Dedifferentiated amniotic fluid mesenchymal stem cell (primary cell): ENCODE results near the gene CABCOCO1.
"Not testable (repeated sequence)": the region's sequence is repeated elsewhere in the genome, so short reads cannot be mapped to it uniquely, and the experiment has no call there.

Source experiments
- DNase-seq: peaks from one replicate; pipeline ENCODE4 v3.0.0-alpha.2; 2016; ENCODE audit errors: extremely low spot score

The CABCOCO1 gene

DNA sequence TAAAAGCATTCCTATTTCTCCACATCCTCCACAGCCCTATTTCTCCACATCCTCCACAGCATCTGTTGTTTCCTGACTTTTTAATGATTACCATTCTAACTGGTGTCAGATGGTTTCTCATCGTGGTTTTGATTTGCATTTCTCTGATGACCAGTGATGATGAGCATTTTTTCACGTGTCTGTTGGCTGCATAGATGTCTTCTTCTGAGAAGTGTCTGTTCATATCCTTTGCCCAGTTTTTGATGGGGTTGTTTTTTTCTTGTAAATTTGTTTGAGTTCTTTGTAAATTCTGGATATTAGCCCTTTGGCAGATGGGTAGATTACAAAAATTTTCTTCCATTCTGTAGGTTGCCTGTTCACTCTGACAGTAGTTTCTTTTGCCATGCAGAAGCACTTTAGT, 49.4 kb downstream of the CABCOCO1 start:
- not testable (repeated sequence) for DNase-seq

DNA sequence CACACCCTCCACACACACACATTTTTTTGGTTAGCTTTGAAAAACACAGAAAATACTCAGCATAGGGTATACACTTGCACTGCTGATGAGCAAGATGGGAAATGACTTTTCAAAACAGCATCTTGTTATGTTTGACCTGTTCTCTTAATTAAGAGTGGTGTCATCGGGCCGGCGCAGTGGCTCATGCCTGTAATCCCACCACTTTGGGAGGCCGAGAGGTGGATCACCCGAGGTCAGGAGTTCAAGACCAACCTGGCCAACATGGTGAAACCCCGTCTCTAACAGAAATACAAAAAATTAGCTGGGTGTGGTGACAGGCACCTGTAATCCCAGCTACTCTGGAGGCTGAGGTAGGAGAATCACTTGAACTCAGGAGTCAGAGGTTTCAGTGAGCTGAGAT, 56.7 kb downstream of the CABCOCO1 start:
- not testable (repeated sequence) for DNase-seq

DNA sequence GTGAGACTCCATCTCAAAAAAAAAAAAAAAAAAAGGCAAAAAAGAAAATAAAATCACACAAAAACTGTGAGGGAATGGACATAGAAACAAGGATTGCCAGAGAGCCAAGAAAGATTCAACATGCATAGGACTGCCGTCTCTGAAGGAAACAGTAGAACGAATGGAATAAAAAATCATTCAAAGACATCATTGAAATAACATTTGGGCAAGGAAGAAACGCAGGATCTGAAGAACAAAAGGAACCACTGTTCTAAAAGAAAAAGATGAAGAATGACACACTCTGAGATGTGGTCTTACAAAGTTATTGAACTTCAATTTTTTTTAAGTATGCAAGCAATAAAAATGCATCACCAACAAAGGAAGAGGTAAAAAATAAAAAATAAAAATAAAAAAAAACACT, 57.2 kb downstream of the CABCOCO1 start:
- no peak for DNase-seq

DNA sequence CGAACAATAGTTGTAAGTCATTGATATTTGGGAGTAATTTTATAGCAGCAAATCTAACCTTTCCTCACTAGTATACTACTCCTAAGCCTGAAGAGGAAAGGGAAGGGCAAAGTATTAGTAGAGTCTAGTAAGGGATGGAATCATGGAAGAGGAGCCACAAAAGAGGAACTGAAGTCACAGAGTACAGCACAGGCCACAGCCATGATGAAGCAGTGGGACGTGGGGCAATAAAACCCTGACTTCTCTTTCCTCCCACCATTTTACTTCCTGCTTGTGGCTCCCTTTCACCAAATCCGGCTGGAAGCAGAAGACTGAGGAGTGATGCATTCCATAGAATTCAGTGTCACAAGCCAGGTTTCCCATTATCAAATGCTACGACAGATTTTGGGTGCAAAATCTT, 58.7 kb downstream of the CABCOCO1 start:
- DNase-seq, result no peak

DNA sequence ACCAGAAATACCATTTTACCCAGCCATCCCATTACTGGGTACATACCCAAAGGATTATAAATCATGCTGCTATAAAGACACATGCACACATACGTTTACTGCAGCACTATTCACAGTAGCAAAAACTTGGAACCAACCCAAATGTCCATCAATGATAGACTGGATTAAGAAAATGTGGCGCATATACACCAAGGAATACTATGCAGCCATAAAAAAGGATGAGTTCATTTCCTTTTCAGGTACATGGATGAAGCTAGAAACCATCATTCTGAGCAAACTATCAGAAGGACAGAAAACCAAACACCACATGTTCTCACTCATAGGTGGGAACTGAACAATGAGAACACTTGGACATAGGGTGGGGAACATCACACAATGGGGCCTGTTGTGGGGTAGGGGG, 62.5 kb downstream of the CABCOCO1 start:
- DNase-seq, result not testable (repeated sequence)

DNA sequence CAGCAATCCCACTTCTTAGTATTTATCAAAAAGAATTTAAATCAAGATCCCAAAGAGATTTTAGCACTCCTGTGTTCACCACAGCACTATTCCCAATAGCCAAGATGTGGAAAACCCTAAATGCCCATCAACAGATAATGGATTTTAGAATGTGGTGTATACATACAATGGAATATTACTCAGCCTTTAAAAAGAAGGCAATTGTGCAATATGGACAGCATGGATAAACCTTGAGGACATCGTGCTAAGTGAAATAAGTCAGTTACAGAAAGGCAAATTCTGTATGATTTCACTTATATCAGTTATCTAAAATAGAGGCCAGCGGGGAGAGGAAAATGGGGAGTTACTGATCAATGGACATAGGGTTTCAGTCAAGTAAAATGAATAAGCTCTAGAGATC, 66.9 kb downstream of the CABCOCO1 start:
- no peak for DNase-seq

DNA sequence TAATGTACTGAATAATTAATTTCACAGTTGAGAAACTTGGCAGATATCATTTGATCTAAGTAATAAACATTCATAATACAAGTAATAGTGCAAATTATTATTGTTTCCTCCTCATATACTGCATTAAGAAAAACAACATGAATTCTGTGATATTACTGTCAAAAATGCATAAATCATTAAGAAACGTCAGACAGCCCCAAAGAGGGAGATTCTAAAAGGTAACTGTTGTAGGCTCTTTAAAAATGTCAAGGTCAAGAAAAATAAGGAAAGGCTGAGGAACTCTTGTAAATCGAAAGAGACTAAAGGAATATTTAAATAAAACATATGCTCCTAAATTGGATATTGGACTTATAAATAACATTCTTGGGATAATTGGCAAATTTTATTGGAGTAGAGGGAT, 67.9 kb downstream of the CABCOCO1 start:
- DNase-seq, result no peak

DNA sequence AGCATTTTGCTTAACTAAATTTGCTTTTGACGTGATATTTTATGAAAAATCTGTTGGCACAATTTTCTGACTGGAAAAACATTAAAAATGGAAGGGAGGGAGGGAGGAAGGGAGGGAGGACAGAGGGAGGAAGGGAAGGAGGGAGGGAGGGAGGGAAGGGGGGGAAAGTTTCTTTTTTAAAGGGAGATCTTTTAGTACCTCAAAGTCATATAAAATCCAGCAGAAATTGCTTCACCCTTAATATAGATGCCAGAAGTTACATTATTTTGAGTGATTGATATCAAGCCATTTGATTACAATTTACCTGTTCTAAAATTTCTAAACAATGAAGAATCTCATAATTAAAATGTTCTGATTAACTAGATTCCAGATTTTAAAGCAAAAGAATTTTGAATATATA, 68.9 kb downstream of the CABCOCO1 start:
- DNase-seq, result no peak

DNA sequence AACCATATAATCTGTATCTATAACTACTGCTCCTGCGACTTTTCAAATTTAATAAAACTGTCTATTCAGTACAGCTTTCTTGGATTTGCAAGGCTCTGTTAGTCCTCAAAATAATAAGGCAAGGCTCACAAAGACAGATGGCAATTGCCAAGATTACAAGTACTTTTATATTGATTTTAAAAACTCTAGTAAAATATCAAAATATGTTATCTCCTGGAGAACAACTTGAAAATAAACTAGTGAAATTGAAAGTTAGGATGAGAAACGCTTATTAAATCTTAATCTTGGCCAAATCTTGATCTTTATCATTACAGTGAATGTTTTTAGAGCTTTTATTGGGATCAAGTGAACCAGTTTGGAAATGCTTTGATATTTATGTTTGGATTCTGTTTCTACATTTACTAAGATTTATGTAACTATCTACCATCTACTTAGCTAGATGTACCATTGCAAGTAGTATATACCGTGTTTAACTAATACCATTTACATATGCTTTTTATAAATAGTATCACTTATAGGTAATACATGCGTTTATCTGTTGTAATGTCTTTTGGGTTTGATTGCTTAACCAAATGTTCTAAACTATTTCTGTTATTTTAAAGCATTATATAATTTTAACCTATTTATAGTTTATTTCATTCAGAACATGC, 70.0 kb downstream of the CABCOCO1 start:
- no peak for DNase-seq

DNA sequence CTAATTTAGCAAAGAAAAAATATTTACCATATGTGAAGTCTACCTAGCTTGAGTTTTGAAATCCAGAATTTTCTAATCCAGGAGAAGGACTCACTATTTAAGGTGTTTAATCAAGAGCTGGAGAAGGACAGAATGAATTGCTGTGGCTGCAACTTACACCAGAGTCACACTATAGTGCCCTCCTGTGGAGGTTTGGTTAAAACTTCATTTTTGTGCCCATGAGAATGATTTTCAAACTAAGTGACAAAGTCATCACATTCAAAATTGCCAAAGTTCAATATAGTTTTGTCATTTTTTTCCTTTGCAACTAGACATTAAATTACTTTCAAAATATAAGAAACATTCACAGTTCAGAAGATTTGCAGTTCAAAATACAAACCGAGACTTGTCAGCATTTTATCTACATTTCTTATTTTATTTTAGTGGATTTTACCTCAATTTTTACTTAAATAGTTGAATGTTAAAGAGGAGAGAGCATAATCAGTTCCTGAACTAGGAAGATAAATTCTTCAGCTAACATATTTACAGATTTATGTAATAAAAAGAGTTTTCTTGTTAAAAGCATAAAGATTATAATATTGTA, 70.7 kb downstream of the CABCOCO1 start:
- DNase-seq, result peak; percentile 72

DNA sequence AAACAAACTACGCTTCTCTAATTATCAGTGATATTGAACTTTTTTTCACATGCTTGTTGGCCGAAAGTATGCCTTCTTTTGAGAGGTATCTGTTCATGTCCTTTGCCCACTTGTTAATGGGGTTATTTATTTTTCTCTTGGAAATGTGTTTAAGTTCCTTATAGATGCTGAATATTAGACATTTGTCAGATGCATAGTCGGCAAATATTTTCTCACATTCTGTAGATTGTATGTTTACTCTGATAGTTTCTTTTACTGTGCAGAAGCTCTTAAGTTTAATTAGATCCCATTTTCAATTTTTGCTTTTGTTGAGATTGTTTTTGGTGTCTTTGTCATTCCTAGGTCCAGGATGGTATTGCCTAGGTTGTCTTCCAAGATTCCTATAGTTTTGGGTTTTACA, 73.2 kb downstream of the CABCOCO1 start:
- no peak for DNase-seq

DNA sequence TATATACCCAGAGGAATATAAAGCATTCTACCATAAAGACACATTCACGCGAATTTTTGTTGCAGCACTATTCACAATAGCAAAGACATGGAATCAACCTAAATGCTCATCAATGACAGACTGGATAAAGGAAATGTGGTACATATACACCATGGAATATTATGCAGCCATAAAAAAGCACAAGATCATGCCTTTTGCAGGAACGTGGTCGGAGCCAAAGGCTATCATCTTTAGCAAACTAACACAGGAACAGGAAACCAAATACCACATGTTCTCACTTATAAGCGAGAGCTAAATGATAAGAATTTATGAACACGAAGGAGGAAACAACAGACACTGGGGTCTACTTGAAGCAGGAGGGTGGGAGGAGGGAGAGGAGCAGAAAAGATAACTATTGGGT, 74.7 kb downstream of the CABCOCO1 start:
- DNase-seq, result not testable (repeated sequence)

DNA sequence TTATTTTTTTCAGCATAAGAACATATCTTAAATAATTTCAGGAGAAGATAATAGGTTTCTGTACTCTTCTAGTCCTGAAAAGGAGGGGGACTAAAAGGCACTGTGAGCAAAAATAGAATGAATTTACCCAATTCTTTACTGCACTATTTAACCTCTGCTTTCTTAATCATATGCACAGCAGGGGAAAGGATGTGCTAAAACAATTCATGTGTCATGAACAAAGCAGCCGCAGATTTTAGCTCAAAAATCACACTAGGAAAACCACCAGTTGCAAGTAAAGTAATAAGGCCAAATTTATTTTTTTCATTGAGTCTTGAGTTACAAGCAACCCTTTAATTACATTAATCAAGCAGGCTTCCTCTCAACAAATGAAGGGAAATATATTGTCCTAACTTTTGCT, 80.1 kb downstream of the CABCOCO1 start:
- no peak for DNase-seq

DNA sequence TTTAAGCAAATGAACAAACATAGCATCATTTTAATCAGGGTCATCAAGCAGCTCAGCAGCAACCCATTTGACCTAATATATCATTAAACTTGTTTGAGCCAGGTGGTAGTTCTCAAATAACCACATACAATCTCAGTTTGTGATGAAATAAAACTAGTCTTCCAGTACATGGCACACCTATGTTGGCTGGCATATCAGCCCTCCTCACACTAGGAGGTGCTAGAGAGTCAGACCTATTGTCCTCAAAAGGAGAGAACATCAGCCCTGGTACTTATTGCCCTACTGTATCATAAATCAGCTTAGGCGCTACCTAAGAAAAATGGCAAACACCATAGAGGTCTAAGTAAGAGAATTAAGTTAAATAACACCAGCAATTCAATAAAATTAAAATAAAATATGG, 81.7 kb downstream of the CABCOCO1 start:
- no peak for DNase-seq

DNA sequence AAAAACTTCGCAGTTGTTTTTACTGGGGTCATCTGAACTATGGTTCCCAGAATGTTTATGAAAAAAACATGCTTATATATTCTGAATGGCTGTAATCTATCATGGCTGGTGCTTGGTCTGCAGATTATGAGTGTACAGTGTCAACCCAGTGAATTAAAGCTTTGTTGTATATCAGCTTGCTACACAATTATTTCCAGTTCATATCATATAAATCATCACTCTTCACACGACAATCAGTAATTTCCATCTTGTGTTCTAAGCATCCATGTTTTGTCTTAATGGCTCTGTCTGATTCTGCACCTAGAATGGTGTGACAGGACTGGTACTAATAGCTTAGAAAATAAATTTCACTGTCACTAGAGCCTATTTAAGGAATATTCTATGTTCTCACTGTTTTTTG, 83.6 kb downstream of the CABCOCO1 start:
- DNase-seq, result no peak

DNA sequence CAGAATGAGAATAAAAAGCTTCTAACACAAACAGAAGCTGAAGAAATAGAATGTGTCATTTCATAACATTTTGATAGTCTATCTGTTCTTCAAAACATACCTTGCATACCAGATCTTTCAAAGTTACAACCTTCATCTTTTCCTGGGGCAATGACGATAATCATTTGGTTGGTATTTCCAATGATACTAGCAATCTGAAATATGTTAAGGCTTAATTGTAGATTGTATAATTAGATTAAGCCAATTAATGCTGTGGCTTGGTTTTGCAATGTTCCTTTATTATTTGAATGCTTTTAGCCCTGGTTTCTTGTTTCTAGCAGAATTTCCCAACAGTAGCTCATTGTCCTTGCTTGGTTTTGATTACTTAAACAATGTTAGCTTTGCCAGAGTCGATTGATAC, 84.6 kb downstream of the CABCOCO1 start:
- DNase-seq, result no peak

DNA sequence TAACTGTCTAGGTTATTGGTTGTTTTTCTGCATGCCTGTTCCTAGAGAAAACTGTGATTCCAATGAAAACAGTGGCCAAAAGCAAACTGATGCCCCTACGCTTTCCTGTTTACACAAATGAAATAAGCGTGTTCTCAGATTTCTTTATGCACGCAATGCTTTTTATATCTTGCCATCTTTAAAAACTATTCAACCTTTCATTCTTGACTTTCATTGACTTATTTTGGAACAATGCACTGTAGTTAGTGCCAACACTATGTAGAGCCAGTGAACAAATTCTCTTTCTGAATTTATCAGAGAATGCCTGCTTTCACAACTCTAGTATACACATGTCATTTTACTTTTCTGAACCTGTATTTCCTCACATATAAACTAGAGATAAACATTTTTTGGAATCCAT, 86.6 kb downstream of the CABCOCO1 start:
- no peak for DNase-seq

DNA sequence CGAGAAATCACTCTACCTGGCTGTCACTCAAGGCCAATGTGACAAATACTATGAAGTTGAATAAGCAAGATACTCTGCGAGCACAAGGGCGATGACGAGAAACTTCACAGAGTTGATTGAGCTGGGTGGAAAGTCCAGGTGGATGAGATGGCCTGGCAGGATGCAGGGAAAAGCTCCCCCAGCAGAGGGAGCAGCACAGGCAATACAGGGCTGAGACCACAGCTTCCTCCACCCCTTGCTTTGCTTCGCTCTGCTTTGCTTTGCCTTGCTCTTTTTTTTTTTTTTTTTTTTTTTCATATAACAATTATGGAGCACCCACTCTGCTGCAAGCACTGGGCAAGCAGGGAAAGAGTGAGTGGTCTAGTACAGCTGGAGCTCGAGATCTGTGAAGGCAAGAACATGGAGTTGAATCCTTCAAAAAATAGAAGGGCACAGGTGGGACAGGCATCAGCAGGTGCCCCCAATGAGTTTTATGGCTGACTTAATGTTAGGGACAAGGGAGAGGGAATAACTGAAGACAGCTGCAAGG, 88.3 kb downstream of the CABCOCO1 start:
- no peak for DNase-seq

DNA sequence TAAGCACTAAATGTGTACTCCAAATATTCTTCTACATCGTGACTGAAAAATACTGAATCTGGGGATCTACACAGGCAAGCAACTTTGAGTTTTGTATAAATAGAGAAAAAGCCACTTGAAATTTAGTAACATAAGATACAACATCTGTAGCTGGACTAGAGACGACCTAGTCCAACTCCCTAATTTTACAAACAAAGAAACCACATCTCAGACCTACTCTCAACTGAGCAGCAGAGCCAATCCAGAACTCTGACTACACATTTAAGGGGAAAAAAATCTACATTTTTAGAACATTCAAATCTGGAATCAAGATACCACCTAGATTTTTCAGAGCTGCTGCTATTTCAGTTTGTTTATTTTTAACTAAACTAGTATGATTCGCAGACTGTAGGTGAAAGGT, 88.9 kb downstream of the CABCOCO1 start:
- no peak for DNase-seq

DNA sequence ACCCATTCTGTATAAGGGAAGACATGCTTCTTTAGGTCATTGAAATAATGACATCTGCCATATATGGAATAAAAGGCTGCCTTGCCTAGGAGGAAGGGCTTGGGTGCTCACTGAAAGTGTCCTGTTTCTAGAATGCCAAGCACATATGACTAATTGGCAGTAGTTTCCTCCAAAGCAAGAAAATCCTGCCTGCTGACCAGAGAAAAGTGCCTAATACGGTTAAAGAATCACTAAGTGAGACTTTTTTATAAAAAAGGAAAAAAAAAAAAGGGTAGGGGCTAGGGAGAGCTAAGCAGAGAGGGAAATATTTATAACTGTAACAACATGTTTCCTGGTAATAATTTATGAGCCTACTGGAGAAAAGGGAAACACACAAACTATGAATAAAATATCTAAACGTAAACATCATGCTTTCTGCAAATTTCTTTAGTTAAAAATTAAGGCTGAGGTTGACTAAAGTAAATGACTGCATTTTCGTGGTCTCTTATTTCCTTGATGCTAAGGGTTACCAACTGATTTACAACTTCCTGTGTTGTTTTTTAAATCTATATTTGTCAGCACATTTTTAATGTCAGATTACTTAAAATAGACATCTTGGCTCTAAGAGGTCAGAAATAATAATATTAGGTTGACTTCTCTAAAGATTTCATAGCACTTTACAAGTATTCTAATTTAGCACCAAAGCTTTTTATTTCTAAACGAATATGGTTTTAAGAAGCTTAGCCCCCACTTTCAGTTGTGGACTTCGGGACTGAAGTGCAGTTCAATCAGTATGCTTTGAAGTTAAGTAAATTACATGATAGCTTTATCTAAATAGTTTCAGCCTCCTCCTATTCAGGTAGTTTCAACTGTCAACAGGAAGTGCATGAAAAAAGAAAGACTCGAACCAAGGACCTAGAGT, 89.6 kb downstream of the CABCOCO1 start:
- DNase-seq, result peak; percentile 44

DNA sequence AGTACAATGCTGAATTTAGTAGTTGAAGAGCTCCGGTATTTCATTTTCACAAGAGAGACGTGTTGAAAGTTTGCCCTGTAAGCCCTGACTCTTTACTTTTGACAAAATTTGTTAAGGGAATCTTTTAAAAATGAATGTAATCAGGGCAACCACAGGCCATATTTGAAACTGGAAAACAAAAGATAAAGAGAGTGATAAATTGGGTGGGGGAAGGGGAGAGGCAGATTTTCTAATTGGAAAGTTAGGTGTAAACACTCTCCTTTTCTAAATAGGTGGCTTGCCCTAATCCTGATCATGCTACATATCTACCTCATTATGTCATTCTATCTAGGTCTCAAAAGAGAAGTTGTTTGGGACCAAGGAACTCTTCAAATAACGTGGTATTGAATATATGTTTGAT, 90.7 kb downstream of the CABCOCO1 start:
- no peak for DNase-seq
